Activated CD4-positive, alpha-beta T cell treated with anti-CD3 and anti-CD28 coated beads, Interleukin-2, amount 50 U/mL, for 1 hour (primary cell): Measurements from ENCODE around the gene ILK.

Experiments used
- DNase-seq: peaks from one replicate; pipeline ENCODE4 v3.0.0-alpha.2; 2020

ILK gene

DNA sequence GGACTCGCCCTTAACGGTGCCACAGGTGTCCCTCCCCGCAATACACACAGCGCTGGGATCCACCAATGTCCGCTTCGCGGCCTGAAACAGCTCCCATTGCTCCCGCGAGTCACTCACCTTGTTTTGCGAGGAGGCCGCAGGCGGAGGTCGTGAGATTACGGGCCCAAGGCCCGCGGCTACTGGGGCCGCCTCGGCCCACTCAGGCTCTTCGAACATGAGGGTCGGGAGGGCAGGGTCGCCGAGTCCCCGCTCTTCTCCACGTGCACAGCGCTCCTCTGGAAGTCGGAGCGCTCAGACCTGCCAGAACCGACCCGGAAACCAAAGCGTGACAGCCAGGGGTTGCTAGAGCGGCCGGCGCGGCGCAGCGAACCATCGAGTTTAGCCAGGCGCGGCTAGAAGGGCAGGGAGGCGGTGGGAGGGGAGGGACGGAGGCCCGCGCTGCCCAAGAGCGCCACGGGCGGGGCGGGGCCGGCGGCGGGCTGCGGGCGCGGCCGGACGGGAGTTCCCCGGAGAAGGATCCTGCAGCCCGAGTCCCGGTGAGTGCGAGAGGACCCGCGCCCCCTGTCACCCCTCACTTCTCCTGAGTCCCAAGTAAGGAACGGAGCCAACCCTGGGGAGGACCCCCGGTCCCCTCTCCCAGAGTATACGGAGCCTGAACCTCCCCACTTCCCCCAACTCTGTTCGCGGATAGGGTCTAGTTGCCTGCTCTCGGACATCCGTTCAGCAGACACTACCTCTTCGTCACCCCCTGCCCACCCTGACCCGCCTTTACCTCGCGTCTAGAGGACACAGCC lies at the start of gene ILK, which contains the start of gene RRP8:
TSS of gene ILK (plus strand) at position 488 of the 794 bp plus-strand sequence. CDS start 498 bp downstream, outside the sequence.
TSS of gene RRP8 (minus strand) at position 330 of the 794 bp plus-strand sequence. CDS start at position 216, 114 bp downstream.
- peak; percentile 83 for DNase-seq

DNA sequence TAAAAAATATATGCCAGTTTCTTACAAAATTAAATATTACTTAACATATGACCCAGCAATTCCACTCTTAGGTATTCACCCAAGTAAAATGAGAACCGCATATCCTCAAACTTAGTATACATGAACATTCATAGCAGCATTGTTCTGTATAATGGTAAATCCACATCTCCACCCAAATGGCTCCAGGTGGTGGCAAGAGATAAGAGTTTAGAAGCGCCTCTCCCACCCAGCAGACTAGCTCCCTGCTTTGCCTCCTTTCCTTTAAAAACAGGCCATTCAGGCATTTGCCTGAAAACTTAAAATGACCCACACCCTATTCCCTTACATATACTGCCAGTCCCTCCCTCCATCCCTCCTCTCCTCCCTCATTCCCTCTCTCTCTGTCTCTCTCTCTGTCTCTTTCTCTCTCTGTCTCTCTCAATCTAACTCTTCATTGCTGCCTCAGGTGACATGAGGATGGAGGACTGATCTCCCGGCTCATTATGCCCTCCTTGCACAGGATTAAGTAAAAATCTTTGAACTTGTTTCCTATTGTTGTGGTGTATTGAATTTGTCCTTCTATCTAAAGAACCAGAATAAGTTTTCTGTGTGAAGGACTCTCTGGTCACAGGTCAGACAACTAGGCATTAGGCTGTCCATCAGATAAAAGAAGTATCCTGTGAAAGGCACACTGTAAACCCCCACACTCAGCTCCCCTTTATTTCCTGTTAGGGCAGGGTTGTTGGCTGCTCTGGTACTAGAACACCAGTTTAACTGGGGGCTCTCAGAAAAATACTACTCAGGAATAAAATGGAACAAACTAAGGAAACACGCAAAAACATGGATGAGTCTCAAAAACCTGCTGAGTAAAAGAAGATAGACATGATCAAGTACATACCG lies 48.5 kb upstream of the ILK start:
- no peak for DNase-seq

DNA sequence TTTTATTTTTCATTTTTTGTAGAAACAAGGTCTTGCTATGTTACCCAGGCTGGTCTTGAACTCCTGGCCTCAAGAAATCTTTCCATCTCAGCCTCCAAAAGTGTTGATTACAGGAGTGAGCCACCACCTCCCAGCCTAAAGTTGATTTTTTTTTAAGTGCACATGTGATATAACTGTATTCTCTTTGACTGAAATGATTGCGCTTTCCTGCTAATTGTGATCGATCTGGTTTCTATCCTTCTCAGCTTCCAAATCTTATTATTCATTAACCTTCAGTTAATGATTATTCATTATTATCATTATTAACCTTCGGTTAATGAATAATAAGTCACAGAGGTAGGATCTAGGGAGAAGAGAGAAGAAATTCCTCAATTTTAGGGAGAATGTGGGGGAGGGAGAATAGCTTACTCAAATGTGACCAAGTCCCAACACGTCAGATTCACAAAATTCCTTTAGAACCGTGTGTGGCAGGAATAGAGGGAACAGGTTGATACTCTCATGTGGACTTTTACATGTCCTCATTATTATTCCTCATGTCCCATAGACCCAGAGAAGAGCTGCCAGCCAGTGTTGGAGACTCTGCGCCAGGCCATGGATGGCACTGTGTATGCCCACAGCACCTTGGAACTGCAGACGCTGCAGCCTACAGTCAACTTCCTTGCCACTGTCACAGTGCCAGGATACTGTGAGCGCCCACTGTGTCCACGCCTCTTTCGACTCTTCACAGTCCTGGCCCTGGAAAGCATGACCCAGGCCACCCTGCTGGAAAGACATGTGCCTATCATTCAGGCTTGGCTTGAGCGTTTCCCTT lies 47.2 kb upstream of the ILK start:
- DNase-seq: no peak

DNA sequence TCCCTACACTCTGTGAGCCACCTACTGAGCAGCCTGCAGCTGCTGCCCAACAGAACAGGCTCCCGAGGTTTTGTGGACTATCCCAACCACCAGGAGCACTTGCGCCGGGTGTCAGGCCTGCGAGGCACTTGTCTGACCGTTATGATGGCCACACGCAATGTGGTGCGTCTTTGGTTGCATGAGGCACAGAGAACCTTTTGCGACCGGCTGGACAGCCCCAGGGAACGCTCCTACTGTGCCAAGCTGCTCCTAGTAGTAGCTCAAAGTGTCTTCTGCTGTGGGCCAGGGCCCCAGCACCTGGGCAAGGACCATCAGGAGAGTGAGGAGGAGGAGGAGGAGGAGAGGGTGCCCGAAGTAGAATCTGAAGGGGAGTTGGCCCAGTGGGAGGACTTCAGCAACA lies 46.5 kb upstream of the ILK start:
- DNase-seq: no peak

DNA sequence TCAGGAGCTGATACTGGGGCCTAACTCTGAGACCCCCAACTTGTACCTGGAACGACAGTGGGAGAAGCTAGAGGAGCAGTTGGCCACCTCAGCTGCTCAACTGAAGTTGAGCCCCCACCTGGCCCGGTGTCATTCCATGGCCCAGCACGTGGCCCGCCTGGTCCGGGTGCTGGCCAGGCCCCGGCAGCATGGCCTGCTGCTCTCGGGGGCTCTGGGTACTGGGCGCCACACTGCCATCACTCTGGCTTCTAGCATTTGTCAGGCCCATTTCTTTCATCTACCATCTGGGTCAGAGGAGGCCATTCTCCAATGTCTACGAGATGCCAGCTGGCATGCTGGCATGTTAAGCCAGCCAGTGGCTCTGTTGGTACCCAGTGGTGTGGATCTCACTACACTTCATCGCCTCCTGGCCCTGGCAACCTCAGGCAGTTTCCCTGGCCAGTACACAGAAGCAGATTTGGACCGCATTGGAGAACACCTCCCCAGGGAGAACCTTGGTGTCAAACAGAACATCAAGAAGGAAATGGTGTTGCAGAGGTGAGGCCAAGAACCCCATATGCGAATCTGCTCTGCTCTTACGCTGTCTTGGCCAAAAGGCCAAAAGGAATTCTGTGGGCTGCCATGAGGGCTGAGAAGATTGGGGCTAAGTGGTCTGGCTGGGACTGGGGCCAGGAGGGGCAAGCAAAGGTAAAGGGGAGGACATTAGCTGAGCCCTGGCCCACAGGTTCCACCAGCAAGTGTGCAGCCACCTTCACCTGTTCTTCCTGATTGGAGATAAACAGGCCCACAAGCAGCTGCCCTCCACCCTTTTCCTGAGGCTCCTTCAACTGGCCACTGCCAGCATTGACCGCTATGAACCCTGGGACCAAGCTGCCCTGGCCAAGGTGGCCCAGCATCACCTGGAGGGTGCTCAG lies 45.6 kb upstream of the ILK start:
- no peak for DNase-seq

DNA sequence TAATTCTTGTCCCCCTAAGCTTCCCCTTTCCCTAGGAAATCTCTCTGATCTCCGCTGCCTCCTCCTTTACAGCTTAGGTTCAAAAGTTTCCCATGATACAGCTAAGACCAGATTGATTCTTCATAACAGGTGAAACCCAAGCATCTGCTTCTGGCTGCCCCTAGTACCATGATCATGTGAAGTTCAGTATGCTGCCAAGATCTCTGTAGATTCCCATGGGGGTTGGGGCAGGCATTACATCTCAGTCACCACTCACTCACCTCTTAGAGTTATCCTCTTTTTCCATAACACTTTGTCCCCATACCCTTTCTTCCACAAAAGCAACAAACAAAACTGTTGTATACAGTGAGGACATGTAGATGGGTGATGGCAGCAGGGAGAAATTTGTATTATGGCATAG lies 44.2 kb upstream of the ILK start:
- DNase-seq: no peak

DNA sequence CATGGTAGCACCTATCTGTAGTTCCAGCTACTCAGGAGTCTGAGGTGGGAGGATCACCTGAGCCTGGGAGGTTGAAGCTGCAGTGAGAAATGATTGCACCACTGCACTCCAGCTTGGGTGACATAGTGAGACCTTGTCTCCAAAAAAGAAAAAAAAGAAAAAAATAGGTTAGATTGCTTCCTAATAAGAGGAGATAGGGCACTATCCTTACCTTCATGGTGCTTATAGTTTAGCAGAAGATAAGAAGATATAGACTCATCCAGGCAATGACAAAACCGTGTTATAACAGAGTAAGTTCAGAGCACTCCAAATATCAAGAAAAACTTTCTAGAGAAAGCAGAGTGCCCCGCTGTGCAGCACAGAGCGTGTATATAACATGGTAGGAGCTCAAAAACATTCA lies 42.3 kb upstream of the ILK start:
- DNase-seq: no peak

DNA sequence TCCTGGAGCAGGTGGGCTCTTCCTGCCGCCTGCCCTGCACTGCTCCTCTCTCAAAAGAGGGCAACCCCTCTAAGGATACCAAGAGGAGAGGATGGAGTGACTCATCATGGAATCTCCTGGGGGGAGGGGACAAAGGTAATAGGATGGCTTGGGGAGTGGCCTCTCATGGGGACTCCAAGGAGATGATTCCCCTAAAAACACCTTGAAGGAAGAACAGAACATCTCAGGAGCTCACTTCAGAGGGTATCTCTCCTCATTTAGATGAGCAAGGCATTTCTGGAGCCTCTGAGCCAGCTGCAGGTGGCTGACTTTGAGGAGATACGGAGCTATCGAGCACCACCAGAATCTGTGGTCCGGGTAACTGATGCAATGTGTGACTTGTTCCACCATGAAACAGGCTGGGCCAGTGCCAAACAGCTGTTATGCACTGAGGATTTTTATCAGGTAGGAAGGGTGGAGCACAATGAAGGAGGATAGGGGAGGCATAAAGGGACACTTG lies 40.4 kb upstream of the ILK start:
- no peak for DNase-seq

DNA sequence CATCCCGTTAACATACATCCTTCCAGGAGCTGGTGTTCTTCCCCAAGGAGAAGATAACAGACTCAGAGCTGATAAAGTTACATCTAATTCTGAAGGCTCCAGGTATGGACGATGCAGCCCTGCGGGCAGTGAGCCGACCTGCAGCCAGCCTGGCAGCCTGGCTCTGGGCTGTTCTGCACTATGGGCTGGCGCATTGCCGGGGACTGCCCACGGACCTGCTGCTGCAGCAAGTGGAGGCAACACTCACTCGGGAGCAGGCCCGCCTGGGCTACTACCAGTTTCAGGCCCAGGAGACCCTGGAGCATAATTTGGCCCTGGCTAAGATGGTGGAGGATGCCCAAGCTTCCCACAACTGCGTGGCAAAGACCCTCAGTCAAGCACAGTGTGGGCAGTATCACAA lies 39.9 kb upstream of the ILK start:
- DNase-seq: no peak

DNA sequence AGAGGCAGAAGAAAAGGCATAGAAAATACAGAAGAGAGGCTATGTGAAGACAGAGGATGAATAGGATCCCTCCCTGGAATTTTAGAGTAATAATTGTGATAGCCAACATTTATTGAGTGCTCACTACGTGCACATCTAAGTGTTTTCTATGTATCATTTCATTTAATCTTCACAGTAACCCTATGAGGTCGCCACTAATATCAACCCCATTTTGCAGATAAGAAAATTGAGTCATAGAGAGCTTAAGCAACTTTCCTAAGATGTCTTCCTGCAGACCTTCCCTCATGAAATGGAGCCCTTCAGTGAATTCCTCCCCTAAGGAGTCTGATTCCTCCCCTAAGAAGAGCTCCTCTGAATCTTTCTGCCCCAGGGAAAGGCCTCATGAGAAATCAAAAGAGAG lies 38.2 kb upstream of the ILK start:
- DNase-seq: no peak

DNA sequence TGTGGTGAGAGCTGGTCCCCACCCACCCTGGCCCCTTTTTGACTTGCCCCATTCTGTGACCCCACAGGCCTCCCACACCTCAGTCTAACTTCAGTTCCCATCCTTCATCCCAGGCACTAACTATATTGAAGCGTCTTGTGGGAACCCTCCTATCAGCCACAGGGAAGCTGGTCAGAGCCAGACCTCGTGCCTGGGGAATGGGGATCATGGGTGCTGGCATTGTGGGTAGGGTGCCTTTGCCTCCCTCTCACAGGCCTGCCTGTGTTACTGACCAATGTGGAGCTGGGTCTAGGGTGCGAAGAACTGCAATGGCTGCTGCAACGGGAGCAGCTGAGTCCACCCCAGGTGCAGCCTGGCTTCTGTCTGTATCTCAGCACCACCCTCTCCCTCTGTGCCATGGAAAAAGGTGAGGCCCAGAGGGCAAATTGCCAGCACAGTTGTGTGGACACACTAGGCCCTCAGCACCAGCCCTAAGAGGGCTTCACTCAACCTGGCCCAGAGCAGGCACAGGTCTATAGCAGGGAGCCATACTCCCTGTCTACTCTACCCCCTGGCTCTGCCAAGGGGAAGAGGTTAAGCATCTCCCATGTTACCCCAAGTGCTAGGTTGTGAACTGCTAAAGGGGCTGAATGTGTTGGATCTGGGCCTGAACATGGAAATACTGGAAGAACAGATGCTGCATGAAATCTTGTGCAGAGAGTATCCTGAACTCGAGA lies 37.4 kb upstream of the ILK start:
- no peak for DNase-seq

DNA sequence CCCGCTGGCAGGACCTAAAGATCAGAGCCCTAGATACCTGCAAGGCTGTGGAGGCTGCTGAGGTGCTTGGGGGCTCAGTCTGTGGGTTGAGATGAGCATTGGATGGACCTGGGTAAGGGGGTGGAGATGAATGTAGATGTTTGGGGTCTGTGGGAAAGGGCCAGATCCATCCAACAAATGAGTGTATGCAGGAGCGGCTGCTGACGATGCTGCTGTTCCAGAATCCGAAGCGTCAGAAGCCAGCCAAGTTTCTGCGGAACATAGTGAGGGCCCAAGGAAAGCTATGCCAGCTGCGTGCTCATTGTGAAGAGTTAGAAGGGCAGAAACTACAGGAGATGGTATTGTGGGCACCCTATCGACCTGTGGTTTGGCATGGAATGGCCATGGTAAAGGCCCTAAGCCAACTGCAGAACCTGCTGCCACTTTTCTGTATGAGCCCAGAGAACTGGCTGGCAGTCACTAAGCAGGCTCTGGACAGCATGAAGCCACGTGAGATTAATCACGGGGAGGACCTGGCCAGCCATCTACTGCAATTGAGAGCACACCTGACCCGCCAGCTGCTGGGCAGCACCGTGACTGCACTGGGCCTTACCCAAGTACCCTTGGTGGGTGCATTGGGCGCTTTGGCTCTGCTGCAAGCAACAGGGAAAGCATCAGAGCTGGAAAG lies 36.7 kb upstream of the ILK start:
- DNase-seq: no peak

DNA sequence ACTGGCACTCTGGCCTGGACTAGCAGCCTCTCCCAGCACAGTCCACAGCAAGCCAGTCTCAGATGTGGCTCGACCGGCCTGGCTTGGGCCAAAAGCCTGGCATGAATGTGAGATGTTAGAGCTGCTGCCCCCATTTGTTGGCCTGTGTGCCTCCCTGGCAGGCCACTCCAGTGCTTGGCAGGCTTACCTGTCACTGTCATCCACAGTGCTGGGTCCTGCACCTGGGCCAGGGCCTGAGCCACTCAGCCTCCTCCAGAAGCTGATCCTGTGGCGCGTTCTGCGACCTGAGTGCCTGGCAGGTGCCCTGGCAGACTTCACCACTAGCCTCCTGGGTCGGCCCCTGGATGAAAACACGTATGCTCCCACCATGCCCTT lies 36.2 kb upstream of the ILK start:
- no peak for DNase-seq

DNA sequence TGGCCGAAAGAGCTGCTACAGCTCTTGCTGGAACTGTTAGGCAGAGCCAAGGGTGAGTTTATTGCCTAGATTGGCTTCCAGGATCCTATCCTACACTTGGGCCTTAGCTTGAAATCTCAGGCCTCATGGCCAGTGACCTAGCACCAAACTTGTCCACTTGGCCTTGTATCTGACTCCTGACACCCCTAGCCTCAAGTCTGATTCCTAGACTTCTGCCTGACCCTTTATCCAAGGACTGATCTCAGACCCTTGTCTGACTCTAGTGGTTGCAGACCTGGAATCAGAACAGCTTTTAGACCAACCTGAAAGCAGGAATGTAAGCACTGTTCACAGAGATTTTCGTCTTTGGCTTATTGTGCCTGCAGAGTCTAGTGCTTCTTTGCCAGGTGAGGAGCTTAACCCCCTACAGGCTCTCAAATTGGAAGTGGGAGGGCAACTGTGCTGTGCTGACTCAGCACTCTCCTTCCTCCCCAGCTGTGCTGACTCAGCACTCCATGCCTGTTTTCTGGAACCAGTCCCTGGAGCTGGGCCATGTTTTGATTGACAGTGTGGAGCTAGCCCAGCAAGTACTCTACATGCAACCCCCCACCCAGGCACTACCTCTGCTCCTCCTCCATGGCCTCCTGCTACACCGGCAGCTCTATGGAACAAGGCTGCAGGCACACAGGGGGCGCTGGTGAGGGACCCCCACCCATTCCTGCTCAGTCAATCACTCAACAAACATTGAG lies 35.2 kb upstream of the ILK start:
- DNase-seq: no peak

DNA sequence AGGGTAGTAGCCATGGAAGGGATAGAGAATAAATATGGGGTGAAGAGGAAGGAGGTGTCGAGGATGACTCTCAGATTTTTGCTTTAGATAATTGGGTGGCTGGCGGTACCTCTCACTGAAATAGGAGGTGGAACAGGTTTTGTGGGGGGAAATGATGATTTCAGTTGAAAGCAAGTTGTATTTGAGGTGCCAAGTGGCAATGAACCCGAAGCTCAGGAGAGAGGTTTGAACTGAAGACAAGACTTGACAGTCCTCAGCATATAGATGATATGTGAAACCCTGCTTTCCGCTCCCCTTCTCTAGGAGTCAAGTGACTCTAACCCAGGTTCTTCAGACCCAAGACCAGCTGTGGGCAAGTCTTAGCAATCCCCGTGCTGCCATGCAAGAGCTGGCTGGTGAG lies 33.9 kb upstream of the ILK start:
- DNase-seq: no peak

DNA sequence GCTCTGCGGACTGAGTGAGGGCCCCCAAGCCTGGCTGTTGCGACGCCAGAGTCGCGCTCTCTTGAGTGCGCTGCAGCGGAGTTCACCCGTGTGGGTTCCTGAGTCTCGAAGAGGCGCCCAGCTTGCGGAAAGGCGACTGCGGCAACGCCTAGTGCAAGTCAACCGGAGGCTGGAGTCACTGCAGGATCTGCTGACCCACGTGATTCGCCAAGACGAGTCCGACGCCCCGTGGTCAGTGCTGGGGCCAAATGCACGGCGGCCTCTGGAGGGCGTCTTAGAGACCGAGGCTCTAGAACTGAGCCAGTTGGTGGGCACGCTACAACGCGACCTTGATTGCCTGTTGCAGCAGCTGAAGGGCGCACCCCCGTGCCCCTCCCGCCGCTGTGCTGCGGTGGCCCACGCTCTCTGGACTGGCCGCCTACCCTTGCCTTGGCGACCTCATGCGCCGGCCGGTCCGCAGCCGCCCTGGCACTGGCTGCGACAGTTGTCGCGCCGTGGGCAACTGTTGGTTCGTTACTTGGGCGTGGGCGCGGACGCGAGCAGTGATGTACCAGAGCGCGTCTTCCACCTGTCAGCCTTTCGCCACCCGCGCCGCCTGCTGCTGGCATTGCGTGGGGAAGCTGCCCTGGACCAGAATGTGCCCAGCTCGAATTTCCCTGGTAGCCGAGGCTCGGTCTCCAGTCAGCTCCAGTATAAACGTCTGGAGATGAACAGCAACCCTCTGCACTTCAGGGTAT lies 32.7 kb upstream of the ILK start:
- DNase-seq: no peak

DNA sequence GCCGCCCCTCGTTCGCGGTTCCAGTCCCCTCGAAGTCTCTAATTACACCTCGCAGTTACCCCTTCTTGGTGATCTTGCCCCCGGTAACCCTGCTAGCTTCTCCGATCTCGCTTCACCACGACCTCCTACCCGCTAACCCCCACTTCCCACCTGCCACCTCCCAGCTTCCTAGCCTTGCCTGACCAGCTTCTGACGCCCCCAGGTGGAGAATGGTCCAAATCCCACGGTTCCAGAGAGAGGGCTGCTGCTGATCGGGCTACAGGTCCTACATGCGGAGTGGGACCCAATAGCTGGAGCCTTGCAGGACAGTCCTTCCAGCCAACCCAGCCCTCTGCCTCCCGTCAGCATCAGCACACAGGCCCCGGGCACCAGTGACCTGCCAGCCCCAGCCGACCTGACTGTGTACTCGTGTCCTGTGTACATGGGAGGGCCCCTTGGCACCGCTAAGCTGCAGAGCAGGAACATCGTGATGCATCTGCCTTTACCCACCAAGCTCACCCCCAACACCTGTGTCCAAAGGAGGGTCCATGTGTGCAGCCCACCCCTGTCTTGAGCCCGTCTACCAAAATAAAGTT lies 32.1 kb upstream of the ILK start:
- DNase-seq: no peak

DNA sequence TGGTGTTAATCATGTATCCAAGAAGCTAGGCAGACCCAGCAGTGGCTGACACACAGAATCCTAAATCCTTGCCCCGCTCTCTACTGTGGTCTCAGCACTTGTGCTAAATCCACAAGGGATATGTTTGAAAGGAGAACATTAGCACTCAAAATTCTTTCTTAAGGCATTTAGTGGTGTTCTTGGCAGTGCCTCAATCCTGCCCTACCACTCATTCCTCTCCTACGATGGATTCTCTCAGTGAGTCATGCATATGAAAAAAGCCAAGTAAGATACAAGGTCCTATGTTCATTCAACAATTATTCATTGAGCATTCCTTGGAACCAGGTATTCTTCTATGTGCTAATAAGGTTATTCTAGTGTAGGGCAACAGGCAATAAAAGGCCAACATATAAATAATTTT lies 31.4 kb upstream of the ILK start:
- DNase-seq: no peak
